ENCODE measurements around the gene TUT7. TPM values are rescaled to one million over a fixed set of nuclear protein-coding genes. Genes with fewer than 3 reads are reported as not detected.
A peak's percentile ranks its signal among the peaks of the same experiment; 100 is the strongest.

TUT7 gene
- polyA plus RNA-seq, 1 donor = 24.7 TPM

DNA sequence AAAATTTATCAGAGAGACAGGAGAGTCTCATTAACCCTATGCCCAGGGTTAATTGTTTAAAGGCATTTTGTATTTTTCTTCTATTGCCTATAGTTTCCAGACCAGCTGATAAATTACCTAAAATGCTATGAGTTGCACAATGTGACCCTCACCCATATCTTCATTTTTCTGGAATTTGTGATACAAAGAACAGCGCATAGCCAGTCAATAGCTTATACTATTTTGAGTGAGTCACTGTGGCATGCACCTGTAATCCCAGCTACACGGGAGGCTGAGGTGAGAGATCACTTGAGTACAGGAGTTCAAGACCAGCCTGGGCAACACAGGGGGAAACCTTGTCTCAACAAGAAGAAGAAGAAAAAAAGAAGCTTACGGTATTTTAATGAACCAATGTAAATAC, 97.6 kb downstream of the TUT7 start:
- H3K27me3 ChIP-seq (ENCODE audit: control insufficient read depth, insufficient read depth, low read length) = no peaks in the 10 kb centered on the region
- WGBS (ENCODE audit: insufficient coverage, low lambda C conversion rate) = 80% methylated on average over 2 of the region's 3 CpGs
- no peaks in the 10 kb centered on the region for H3K36me3 ChIP-seq (ENCODE audit: control insufficient read depth, insufficient read depth, low read length)
- DNase-seq = no peak
- H3K9me3 ChIP-seq (ENCODE audit: control insufficient read depth, low read depth, low read length) = peaks cover 6% of the 10 kb centered on the region
- no peaks in the 10 kb centered on the region for H3K4me1 ChIP-seq (ENCODE audit: control insufficient read depth, insufficient read depth, low read length)
- no peak overlapping the region for H3K4me3 ChIP-seq (ENCODE audit: low read length)
- H3K27ac ChIP-seq (ENCODE audit: low read length) = no peak overlapping the region

DNA sequence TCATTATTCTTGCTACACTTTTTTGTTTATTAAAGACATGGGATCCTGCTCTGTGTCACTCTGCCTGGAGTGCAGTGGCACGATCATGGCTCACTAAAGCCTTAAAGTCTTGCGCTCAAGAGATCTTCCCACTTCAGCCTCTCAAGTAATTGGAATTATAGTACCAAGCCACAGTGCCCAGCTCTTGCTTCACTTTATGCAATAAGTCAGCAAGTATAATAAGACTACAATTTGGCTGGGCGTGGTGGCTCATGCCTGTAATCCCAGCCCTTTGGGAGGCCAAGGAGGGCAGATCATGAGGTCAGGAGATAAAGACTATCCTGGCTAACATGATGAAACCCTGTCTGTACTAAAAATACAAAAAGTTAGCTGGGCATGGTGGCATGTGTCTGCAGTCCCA, 100.6 kb downstream of the TUT7 start:
- WGBS (ENCODE audit: insufficient coverage, low lambda C conversion rate) = no CpG with 5 or more reads among the region's 3 CpGs
- no peak overlapping the region for H3K4me3 ChIP-seq (ENCODE audit: low read length)
- H3K4me1 ChIP-seq (ENCODE audit: control insufficient read depth, insufficient read depth, low read length) = no peaks in the 10 kb centered on the region
- H3K27ac ChIP-seq (ENCODE audit: low read length) = no peak overlapping the region
- no peaks in the 10 kb centered on the region for H3K36me3 ChIP-seq (ENCODE audit: control insufficient read depth, insufficient read depth, low read length)
- peaks cover 7% of the 10 kb centered on the region for H3K9me3 ChIP-seq (ENCODE audit: control insufficient read depth, low read depth, low read length)
- no peak for DNase-seq
- no peaks in the 10 kb centered on the region for H3K27me3 ChIP-seq (ENCODE audit: control insufficient read depth, insufficient read depth, low read length)

- no peak for DNase-seq
- Histone ChIP-seq H3K4me3 (ENCODE audit: low read length) (no peak overlapping the region), H3K4me1 (ENCODE audit: control insufficient read depth, insufficient read depth, low read length) (no peaks in the 10 kb centered on the region), H3K27ac (ENCODE audit: low read length) (no peak overlapping the region), H3K9me3 (ENCODE audit: control insufficient read depth, low read depth, low read length) (peaks cover 7% of the 10 kb centered on the region), H3K36me3 (ENCODE audit: control insufficient read depth, insufficient read depth, low read length) (no peaks in the 10 kb centered on the region), H3K27me3 (ENCODE audit: control insufficient read depth, insufficient read depth, low read length) (no peaks in the 10 kb centered on the region)
- WGBS (ENCODE audit: insufficient coverage, low lambda C conversion rate) = no CpG with 5 or more reads among the region's 1 CpG
These were observed 101.3 kb downstream of the TUT7 start for GRCh38 chr9:86252870-86253269.

- peaks cover 7% of the 10 kb centered on the region for H3K9me3 ChIP-seq (ENCODE audit: control insufficient read depth, low read depth, low read length)
- no peaks in the 10 kb centered on the region for H3K27me3 ChIP-seq (ENCODE audit: control insufficient read depth, insufficient read depth, low read length)
- H3K4me3 ChIP-seq (ENCODE audit: low read length) = no peak overlapping the region
- no peak for DNase-seq
- no peak overlapping the region for H3K27ac ChIP-seq (ENCODE audit: low read length)
- no peaks in the 10 kb centered on the region for H3K36me3 ChIP-seq (ENCODE audit: control insufficient read depth, insufficient read depth, low read length)
- H3K4me1 ChIP-seq (ENCODE audit: control insufficient read depth, insufficient read depth, low read length) = no peaks in the 10 kb centered on the region
These were observed 104.1 kb downstream of the TUT7 start for GRCh38 chr9:86250123-86250522.

- no peak overlapping the region for H3K27ac ChIP-seq (ENCODE audit: low read length)
- H3K9me3 ChIP-seq (ENCODE audit: control insufficient read depth, low read depth, low read length) = peaks cover 7% of the 10 kb centered on the region
- 100% methylated on average over 1 of the region's 4 CpGs for WGBS (ENCODE audit: insufficient coverage, low lambda C conversion rate)
- H3K36me3 ChIP-seq (ENCODE audit: control insufficient read depth, insufficient read depth, low read length) = no peaks in the 10 kb centered on the region
- H3K4me1 ChIP-seq (ENCODE audit: control insufficient read depth, insufficient read depth, low read length) = no peaks in the 10 kb centered on the region
- no peak overlapping the region for H3K4me3 ChIP-seq (ENCODE audit: low read length)
- H3K27me3 ChIP-seq (ENCODE audit: control insufficient read depth, insufficient read depth, low read length) = no peaks in the 10 kb centered on the region
- DNase-seq = no peak
These were observed 105.5 kb downstream of the TUT7 start for GRCh38 chr9:86248746-86249145.

DNA sequence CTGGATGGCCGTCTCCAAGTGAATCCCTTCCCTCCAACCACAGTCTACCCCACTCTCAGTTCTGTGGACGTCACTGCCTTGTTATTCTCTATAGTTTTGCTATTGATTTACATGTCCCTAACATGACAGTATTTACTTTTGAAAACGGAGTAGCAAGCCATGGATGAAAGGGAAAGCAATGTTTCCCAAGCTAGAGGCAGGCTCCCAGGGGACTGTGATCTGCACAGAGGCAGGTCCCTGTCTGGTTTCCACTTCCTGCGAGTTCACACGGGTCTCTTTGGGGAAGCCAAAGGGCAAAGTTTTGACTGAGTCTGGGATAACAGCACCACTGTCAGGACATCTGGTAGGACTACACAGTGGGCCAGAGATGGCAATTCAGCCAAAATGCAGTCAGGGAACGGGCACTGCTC, 107.5 kb downstream of the TUT7 start:
- Histone ChIP-seq H3K9me3 (ENCODE audit: control insufficient read depth, low read depth, low read length) (peaks cover 2% of the 10 kb centered on the region), H3K4me1 (ENCODE audit: control insufficient read depth, insufficient read depth, low read length) (peaks cover 3% of the 10 kb centered on the region), H3K27me3 (ENCODE audit: control insufficient read depth, insufficient read depth, low read length) (no peaks in the 10 kb centered on the region), H3K36me3 (ENCODE audit: control insufficient read depth, insufficient read depth, low read length) (no peaks in the 10 kb centered on the region), H3K27ac (ENCODE audit: low read length) (no peak overlapping the region), H3K4me3 (ENCODE audit: low read length) (no peak overlapping the region)
- WGBS (ENCODE audit: insufficient coverage, low lambda C conversion rate) = 80% methylated on average over 1 of the region's 6 CpGs
- DNase-seq = no peak

DNA sequence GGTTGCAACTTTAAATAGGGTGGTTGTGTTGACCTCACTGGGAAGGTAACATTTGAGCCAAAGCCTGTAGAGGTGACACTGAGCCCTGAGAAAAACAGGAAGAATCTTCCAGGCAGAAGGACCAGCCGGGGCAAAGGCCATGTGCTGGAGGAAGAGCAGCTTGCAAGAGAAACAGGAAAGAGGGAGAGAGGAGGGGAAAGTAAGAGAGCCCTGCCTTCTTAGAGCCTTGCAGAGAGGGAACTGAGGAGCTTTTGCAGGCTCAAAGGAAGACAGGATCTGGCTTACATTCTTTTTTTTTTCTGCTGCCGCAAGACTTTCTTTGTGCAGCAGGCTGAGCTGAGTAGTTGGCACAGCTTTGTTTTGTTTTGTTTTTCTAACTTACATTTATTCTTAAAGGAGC, 112.1 kb downstream of the TUT7 start:
- H3K27ac ChIP-seq (ENCODE audit: low read length) = no peak overlapping the region
- DNase-seq = peak in 1 of 2 donors; percentile 23
- WGBS (ENCODE audit: insufficient coverage, low lambda C conversion rate) = 0% methylated on average over 1 of the region's 2 CpGs
- no peaks in the 10 kb centered on the region for H3K36me3 ChIP-seq (ENCODE audit: control insufficient read depth, insufficient read depth, low read length)
- H3K4me3 ChIP-seq (ENCODE audit: low read length) = no peak overlapping the region
- H3K4me1 ChIP-seq (ENCODE audit: control insufficient read depth, insufficient read depth, low read length) = peaks cover 3% of the 10 kb centered on the region
- no peaks in the 10 kb centered on the region for H3K27me3 ChIP-seq (ENCODE audit: control insufficient read depth, insufficient read depth, low read length)
- H3K9me3 ChIP-seq (ENCODE audit: control insufficient read depth, low read depth, low read length) = no peaks in the 10 kb centered on the region

DNA sequence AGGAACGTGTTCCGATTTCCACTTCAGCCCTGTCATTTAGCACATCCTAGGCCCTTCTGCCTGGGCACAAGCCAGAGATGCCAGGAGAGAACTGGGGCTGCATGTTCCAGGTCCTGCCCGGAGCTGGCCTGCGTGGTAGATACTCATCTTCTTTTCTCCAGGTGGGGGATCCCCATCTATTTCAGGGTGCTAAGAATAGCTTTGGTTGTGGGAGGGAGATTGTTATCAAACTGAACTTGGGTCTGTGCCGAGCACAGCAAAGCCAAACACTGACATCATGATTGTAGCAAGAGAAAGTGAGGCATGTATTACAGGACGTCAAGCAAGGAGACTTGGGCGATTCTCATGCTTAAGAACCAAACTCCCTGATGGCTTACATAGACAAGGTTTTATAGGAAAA, 113.0 kb downstream of the TUT7 start:
- no peak for DNase-seq
- 80% methylated on average over 2 of the region's 7 CpGs for WGBS (ENCODE audit: insufficient coverage, low lambda C conversion rate)
- no peaks in the 10 kb centered on the region for H3K27me3 ChIP-seq (ENCODE audit: control insufficient read depth, insufficient read depth, low read length)
- H3K36me3 ChIP-seq (ENCODE audit: control insufficient read depth, insufficient read depth, low read length) = no peaks in the 10 kb centered on the region
- H3K9me3 ChIP-seq (ENCODE audit: control insufficient read depth, low read depth, low read length) = no peaks in the 10 kb centered on the region
- H3K27ac ChIP-seq (ENCODE audit: low read length) = no peak overlapping the region
- H3K4me1 ChIP-seq (ENCODE audit: control insufficient read depth, insufficient read depth, low read length) = peaks cover 3% of the 10 kb centered on the region
- H3K4me3 ChIP-seq (ENCODE audit: low read length) = no peak overlapping the region

GRCh38 chr9:86238861-86239770, 115.1 kb downstream of the TUT7 start:
- no peak overlapping the region for H3K27ac ChIP-seq (ENCODE audit: low read length)
- 100% methylated on average over 1 of the region's 10 CpGs for WGBS (ENCODE audit: insufficient coverage, low lambda C conversion rate)

More at GRCh38 chr9:86238861-86239770, 115.1 kb downstream of the TUT7 start:
- Histone ChIP-seq H3K4me3 (ENCODE audit: low read length) (no peak overlapping the region), H3K9me3 (ENCODE audit: control insufficient read depth, low read depth, low read length) (no peaks in the 10 kb centered on the region), H3K4me1 (ENCODE audit: control insufficient read depth, insufficient read depth, low read length) (peaks cover 3% of the 10 kb centered on the region), H3K36me3 (ENCODE audit: control insufficient read depth, insufficient read depth, low read length) (no peaks in the 10 kb centered on the region), H3K27me3 (ENCODE audit: control insufficient read depth, insufficient read depth, low read length) (no peaks in the 10 kb centered on the region)
- DNase-seq = no peak
